DOHH2 (cell line): ENCODE measurements around the gene ZNF25.

Experiments
- CTCF ChIP-seq: fragments of 200-600 bp; sonication (generic); IDR thresholded peaks from one replicate; pipeline ENCODE4 v1.5.1; 2014; ENCODE audit warnings: antibody characterized with exemption, mild to moderate bottlenecking, low read depth, low read length; ENCODE audit not compliant: poor library complexity, severe bottlenecking
- EZH2phosphoT487 ChIP-seq: fragments of 200-600 bp; sonication (generic); IDR thresholded peaks from 2 replicates; pipeline ENCODE4 v1.6.1; 2017; ENCODE audit warnings: borderline replicate concordance, mild to moderate bottlenecking, antibody characterized with exemption, low read length, moderate library complexity, mixed read lengths

GRCh38 chr10:37947526-37947925 lies 28.9 kb downstream of the ZNF25 start:
- TF ChIP-seq EZH2phosphoT487: no peak
- TF ChIP-seq CTCF: no peak
